Activated T-cell treated with anti-CD3 and anti-CD28 coated beads for 24 hours (primary cell): Measurements from ENCODE around the gene CRIP1.

Source experiments
- DNase-seq: peaks from one replicate; pipeline ENCODE4 v3.0.0-alpha.2; 2020; ENCODE audit warnings: low read depth

The CRIP1 gene

DNA sequence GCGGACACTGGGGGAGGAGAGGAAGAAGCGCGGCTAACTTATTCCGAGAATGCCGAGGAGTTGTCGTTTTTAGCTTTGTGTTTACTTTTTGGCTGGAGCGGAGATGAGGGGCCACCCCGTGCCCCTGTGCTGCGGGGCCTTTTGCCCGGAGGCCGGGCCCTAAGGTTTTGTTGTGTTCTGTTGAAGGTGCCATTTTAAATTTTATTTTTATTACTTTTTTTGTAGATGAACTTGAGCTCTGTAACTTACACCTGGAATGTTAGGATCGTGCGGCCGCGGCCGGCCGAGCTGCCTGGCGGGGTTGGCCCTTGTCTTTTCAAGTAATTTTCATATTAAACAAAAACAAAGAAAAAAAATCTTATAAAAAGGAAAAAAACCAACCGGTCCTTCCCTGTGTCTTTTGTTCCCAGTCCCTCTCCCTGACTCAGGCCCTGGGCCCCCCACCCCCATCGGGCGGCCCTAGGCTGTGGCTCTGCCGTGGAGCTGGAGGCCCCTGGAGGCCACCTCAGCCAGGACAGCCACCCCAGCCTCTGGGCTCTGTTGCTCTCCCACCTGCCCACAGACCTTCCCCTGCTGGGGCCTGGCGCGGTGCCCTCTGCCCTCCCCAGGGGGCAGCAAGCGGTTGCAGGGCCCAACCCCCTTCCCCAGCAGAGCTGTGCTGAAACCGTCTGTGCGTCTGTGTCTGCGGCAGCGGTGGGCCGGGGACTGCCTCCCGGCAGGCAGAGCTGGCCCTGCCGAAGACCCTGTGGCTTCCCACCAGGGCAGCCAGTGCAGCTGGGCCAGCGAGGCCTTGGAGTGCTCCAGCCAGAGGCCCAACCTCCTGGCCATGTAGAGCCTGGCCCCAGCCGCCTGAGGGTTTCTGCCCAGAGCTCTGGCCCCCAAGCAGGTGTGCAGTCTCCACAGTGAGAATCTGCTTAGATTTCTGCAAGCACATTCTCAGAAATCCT, 16.1 kb upstream of the CRIP1 start:
- DNase-seq: no peak

- no peak for DNase-seq
Observed at GRCh38 chr14:105471297-105471821, 15.3 kb upstream of the CRIP1 start.

GRCh38 chr14:105471823-105472485, 14.7 kb upstream of the CRIP1 start:
- no peak for DNase-seq

- DNase-seq: no peak
Observed at GRCh38 chr14:105472486-105472991, 14.1 kb upstream of the CRIP1 start.

- DNase-seq: no peak
Observed at GRCh38 chr14:105473033-105473676, 13.5 kb upstream of the CRIP1 start.

- DNase-seq: peak; percentile 48
Observed at GRCh38 chr14:105473677-105474482, 12.8 kb upstream of the CRIP1 start.

DNA sequence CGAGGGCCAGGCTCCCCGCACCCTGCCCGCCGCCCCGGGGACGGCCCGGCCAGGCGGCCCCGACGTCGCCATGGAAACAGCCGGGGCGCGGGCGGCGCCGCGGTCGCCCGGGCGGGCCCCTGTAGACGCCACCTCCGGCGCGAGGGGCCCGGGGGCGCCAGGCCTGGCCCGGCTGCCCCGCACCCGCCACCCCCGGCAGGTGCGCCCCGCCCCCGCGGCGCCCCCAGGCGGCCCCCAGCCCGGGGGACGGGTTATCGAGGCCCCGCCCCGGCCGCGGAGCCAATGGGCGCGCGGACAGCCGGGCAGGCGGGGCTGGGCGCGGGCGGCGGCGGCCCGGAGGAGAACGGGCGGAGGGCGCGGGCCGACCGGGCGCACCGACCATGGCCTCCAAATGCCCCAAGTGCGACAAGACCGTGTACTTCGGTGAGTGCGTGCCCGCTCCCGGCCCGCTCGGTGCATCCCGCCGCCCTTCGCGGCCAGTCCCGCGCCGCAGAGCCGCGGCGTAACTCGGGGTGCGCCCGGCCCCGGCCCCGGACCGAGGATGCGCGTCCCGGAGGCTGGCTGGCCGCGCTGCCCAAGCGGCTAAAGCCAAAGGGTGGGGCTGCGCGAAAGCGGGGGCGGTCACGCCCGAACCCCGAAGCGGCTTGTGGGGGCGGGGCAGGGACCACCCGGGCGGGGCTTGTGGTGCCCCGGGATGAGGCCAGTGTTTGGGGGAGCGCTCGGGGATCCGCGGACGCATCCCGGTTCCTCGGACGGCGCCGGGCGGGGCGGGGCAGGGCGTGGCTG, 12.0 kb upstream of the CRIP1 start, which contains the start of gene CRIP2:
TSS of gene CRIP2 (plus strand) at position 339 of the 786 bp plus-strand sequence. CDS start at position 381, 42 bp downstream.
- no peak for DNase-seq

- DNase-seq: no peak
Observed at GRCh38 chr14:105475269-105476096, 11.2 kb upstream of the CRIP1 start.

DNA sequence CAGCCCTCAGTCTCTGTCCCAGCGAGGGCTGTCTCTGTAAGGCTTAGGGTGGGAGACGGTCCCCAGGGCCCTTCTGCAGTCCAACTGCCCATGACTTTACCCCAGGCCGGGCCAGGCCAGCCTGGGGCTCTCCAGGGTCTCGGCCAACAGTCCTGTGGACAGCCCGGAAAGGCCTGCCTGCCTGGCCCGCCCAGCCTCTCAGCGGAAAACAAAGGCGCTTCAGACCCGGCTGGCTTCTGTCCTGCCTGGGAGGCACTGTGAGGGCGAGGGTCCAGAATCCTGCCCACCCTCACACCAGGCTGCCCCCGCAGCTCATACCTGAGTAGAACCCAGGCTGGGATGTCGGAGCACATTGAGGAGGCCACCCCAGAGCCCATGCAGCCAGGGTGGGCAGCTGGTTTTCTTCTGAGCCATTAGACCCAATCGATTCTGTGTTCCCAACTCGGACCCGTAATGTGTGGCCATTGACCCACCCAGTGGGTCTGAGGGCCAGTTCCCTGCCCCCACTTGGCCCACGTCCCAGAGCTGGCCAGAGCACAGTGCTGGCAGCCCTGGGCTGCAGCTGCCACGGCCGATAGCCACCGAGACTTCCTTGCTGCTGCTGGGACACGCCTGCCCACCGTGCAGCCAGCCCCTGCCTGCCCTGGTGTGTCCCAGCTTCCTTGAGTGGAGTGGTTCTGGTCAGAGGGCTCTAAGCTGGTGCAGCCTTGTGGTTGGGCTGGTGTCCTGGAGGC, 10.4 kb upstream of the CRIP1 start:
- DNase-seq: no peak

DNA sequence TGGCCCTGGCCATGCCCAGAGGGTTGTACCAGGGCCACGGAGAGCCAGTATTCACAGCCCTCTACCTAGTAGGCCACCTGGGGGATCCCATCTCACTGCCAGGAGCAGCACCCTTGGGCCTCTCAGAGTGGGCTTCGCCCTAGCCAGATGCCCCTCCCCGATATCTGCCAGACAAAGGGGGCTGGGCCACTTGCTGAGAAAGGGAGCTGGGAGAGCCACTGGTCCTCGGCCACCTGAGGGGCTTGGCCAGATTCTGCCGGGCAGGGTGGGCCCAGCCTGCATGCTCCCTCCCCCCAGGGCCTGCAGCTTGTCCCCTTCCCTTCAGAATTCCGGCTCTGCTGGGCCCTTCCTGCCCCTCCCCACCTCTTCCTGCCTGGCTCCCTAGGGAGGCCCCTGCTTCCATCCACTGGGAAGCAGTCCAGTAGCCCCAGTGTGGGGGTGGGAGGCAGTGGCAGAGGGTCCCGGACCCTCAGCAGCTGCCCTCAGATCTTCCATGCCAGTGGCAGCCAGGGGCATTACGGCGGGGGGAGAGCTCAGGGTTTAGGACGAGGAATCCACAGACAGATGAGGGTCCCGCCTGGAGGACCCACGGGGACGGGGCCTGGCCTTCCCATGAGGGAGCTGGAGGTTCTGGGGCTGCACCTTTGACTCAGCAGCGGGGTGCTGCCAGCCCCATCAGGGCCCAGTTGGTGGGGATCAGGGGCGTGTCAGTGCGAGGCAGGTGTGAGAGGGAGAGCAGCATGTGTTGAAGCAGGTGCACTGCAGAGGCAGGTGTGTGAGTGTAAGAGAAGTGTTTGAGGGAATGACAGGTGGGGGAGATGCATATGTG, 9.6 kb upstream of the CRIP1 start:
- no peak for DNase-seq

DNA sequence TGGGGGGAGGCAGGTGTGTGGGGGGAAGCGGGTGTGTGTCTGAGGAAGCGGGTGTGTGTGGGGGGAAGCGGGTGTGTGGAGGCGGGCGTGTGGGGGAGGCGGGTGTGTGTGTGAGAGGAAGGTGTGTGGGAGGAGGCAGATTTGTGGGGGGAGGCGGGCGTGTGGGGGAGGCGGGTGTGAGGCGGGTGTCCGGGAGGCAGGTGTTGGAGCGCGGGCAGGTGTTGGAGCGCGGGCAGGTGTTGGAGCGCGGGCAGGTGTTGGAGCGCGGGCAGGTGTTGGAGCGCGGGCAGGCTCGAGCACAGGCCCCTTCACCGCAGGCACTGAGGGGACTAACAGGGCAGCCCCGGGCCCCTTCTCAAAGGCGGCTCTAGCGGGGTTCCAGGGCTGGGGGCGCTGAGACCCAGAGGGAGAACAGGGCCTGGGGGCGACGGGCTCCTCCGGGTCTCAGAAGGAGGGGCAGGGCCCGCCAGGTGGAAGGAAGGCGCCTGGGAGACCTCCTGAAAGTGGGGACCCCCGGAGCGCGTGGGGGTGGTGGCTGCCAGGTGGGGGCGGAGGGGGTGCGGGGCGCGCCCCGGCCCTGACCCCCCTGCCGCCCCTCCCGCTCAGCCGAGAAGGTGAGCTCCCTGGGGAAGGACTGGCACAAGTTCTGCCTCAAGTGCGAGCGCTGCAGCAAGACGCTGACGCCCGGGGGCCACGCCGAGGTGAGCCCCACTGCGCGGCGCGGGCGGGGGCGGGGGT, 8.9 kb upstream of the CRIP1 start:
- DNase-seq: no peak

GRCh38 chr14:105478398-105479251, 8.1 kb upstream of the CRIP1 start:
- DNase-seq: no peak

GRCh38 chr14:105479431-105480158, 7.1 kb upstream of the CRIP1 start:
- no peak for DNase-seq

DNA sequence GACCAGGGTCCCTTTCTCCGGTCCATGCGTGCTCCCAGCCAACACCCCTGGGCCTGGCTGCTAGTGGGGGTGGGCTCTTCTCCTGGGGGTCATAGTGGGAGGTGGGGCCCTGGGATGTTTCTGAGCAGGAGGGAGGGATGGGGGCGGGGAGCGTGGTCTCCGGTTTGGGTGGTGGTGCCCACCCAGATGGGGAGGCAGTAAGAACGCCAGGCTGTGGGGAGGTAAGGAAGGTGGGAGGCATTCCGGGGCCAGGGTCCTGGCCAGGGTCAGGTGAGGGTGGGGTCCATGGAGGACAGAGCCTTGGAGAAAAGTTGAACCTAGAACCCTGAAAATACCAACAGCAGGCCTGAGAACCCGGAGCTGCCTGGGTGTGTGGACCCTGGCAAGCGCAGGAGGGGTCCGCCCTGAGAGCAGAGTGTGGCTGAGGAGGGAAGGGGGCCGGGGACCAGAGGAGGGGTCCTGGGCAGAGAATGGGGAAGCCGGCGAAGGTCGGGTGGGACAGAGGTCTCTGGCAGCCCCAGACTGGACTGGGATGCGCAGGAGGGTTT, 6.4 kb upstream of the CRIP1 start:
- DNase-seq: no peak
